ENCODE data around the gene GAB1.

GAB1 gene

DNA sequence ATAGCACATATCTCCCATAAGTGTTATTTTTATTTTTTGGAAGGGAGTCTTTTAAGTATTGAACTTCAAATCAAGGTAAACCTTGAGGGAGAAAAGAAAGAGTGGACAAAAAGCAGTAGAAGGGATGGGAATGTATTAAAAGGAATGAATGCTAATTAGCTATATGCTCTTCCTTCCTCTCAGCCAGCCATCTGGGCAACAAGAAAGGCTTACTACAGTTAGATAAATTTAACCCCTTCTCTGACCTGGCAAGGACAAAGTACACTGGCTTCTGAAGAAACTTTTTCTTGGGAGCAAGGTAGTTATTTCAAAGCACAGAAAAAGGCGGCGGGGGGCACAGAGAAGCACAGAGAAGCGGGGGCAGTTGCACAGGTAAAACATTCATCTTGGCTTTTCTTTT, 54.6 kb downstream of the GAB1 start:
- no peak for DNase-seq

GRCh38 chr4:143391895-143392294, 55.2 kb downstream of the GAB1 start:
- DNase-seq: no peak

GRCh38 chr4:143393195-143393594, 56.5 kb downstream of the GAB1 start:
- no peak for DNase-seq

- DNase-seq: no peak
These were observed 58.2 kb downstream of the GAB1 start for GRCh38 chr4:143394739-143395453.

DNA sequence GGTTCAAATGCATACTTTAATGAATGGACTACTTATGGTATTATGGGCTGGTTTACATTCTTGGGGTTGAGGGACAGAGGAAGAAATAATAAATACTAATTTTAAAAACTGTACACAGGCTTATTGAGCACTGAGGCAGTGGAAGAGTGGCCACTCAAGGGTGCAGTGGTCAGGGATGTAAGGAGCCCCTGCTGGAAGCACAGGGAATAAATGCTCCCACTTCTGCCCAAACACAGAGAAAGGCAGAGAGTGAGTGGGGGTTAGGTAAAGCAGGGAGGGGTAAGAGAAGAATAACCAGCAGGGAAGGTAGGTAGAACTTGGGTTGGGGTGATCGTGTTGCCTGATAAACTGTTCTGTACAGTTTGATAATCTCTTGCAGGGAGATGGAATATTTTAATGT, 60.0 kb downstream of the GAB1 start:
- DNase-seq: no peak

- DNase-seq: no peak
These were observed 60.7 kb downstream of the GAB1 start for GRCh38 chr4:143397335-143397734.

- DNase-seq: no peak
These were observed 61.2 kb downstream of the GAB1 start for GRCh38 chr4:143397887-143398286.

GRCh38 chr4:143399113-143399949, 62.7 kb downstream of the GAB1 start:
- DNase-seq: peak; percentile 4

DNA sequence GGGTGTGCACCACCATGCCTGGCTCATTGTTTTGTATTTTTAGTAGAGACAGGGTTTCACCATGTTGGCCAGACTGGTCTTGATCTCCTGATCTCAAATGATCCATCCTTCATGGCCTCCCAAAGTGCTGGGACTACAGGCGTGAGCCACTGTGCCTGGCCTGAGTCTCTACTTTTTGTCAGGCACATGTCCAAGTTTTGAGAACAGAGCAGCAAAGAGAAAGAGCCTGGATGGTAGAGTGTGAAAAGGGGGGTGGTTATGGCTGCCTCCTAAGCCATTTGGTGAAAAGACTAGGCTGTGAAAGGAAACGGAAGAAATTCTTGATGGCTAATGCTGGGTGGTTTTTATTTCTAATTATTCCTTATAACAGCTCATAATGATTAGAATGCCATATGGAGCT, 63.4 kb downstream of the GAB1 start:
- no peak for DNase-seq

DNA sequence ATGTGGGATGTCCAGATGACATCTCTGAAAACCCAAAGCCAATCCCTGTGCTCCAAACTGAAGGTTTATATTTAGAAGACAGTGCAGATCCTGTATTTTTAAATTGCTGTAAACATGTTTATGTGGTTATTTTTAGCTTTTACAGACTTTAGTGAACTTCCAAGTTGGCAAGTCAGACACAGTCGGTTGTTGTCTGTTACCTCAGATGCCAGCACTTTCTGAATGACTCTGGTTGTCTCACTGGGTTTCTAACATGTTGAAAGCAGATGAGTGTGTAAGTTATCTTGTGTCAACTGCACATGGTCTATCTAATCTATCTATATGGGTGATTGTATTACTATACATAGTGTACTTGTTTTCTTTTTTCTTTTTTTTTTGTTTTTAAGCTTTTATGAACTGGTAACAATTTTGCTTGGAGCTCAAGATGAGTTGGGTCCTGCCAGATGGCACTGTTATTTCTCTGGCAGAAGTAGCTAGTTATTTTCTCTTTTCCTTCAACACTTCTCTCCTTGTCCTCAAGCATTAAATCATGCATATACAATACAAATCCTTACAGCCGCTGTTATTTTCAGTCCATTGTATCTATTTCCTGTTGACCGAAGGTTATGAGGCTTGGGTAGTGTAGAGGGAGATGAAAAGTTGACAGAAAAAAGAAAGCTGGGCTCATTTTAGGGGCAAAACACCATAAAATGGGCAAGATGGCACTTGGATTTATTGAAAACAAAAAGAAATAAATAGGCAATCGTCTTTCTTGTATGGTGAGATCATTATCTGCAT, 66.3 kb downstream of the GAB1 start:
- DNase-seq: no peak

- no peak for DNase-seq
These were observed 66.8 kb downstream of the GAB1 start for GRCh38 chr4:143403553-143403820.

DNA sequence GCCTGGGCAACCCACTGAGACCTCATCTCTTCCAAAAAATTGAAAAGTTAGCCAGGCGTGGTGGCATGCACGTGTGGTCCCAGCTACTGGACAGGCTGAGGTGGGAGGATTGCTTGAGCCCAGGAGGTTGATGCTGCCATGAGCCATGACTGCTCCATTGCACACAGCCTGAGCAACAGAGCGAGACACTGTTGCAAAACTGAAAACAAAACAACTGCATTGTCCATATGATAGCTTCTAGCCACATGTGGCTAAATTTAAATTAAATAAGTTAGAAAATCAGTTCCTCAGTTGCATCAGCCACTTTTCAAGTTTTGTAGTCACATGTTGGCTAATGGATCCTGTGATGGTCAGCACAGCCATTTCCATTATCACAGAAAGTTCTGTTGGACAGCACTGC, 67.9 kb downstream of the GAB1 start:
- no peak for DNase-seq

DNA sequence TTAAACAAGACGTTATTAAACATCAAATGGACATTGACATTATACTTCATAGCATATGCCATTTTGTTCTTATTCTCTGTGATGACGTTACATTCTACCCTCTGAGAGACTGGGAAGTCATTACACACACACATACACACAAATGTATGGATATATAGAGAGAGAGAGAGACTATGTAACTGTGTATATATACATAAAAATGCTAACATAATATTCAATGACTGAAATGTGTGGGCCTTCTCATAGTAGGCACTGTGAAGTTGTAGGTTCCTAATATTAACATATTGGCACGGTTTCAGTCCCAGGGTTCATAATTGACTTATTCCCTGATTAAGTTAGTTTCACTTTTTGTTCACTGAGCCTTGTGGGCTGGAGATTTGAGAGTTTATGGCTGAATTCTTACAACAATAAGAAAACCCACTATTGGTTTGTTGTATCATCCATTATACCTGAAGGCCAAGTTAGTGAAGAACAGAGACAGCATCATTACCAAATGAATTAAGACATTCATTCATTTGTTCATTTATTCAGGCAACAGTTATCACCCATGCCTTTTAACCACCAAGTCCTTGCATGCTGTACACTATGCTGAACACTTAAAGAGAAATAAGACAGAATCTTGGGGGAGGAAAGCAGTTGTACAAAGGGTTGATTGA, 68.5 kb downstream of the GAB1 start:
- no peak for DNase-seq

- DNase-seq: no peak
These were observed 69.8 kb downstream of the GAB1 start for GRCh38 chr4:143406523-143406922.

- DNase-seq: no peak
These were observed 70.8 kb downstream of the GAB1 start for GRCh38 chr4:143407474-143407873.

DNA sequence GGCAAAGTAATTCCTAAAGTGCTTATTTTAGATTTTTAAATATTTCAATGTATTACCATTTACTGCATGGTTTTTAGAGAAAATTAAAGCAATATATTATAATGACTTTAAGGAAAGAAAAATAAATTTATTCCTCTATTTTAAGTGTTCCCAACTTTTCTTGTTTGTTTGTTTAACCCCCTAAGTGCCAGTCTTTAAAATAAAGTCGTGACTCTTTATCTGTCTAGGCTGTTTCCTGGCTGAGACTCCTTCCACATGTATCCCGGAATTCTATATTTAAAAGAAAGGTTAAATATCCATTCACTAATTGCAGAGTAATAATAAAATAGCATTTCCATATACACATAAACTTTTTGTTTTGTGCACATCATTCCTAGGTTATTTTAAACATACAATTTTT, 71.2 kb downstream of the GAB1 start:
- DNase-seq: no peak

GRCh38 chr4:143410015-143410414, 73.3 kb downstream of the GAB1 start:
- DNase-seq: no peak

GRCh38 chr4:143411527-143412419, 75.1 kb downstream of the GAB1 start:
- DNase-seq: no peak

DNA sequence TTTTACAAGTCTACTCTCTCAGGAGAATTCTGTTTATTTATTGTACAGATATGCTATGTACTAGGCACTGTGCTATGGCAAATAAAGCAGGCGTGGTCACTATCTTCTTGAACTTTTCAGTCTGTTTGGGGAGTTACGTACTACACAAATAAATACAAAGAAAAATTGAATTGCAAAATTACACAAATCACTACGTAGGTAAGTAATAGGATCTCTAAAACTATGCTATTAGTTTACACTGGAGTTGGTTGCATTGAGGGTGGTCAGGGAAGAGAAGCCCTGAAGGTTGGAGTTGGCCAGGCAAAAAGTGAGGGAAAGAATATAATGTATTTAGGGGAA, 75.7 kb downstream of the GAB1 start:
- no peak for DNase-seq

- DNase-seq: no peak
These were observed 81.2 kb downstream of the GAB1 start for GRCh38 chr4:143417679-143418403.

DNA sequence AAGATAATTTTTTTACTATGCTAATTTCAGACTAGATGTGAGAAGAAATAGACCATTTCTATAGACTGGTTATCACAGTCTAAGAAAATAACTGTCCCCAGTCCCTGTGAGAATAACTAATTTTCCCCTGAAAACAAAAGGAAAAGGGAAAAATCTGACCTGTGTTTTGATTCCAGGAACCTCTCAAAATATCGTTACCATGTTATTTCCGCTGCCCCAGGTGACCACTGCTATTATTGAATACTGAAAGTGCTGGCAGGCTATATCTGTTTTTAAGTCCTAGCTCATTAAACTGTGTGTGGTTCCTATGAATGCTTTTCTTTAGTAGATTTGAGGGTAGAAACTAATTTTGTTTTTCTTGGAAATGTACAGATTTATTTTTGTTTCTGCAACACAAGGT, 83.6 kb downstream of the GAB1 start:
- no peak for DNase-seq

- no peak for DNase-seq
These were observed 84.9 kb downstream of the GAB1 start for GRCh38 chr4:143421609-143422008.
